Sciatic nerve (tissue), 2 donors: ENCODE results near the gene CLCN7. TPM values are rescaled to one million over a fixed set of nuclear protein-coding genes. Genes with fewer than 3 reads are reported as not detected.

Experiments used
- ATAC-seq: fragments of 200-7000 bp; cut with Tn5 transposase; one replicate; pipeline ENCODE4 v1.9.1; 2020; ENCODE audit warnings: mild to moderate bottlenecking, moderate library complexity
- DNase-seq: peaks from one replicate; pipeline ENCODE4 v3.0.0-alpha.2; 2020; ENCODE audit warnings: low spot score
- intact Hi-C: fragments of 100-400 bp; cut with DNase I; formaldehyde crosslinking; loops from one replicate; pipeline ENCODE4 v1.14.2; 2022
- total RNA-seq: library from RNA; stranded (reverse); fragmentation: NEBNext Ultra II Directional; extraction: Animal tissue kit (Norgen Biotek cat#: 25700); gene quantifications from one replicate; pipeline ENCODE4 v1.2.1, GENCODE V29; 2021
- donor health status: DM: no; HTN: no; CAD: no.
- donor health status: DM: no; HTN: no; CAD: no.

CLCN7 gene
- total RNA-seq, 1 donor from 2014 or later = 67.0 TPM

DNA sequence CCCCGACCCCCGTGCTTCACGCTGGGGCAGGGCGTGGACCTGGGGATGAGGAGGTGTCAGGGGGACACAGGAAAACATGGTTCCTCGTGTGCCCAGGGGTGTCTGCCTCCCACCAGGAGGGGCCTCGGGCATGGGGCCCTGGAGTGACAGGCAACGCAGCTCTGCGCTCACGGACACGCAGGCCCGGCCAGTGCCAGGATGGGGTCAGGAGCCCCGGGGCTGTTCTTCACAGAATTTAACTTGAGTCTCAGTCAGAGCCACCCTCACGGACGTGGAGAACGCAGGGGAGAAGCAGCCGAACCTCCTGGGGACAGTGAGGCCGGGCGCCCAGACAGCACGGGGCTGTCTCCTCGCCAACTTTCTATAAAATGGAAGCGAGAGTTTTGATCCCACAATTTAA is 77.0 kb downstream of the CLCN7 start:
- DNase-seq (no peak), ATAC-seq (no peak)
- intact Hi-C loops = no loop called here

GRCh38 chr16:1395444-1396031 is 79.3 kb downstream of the CLCN7 start:
- DNase-seq (no peak), ATAC-seq (no peak)
- intact Hi-C loops = no loop called here

Other genes starting within 250 kb of the CLCN7 start
- gene TPSG1, start 249.8 kb downstream of the CLCN7 start, total RNA-seq = 0.45 TPM
- gene TPSB2, start 244.8 kb downstream of the CLCN7 start, total RNA-seq = 18.5 TPM
- gene TPSAB1, start 234.3 kb downstream of the CLCN7 start, total RNA-seq = 11.5 TPM
- 0.27 TPM for gene TPSD1, start 219.0 kb downstream of the CLCN7 start, total RNA-seq
- gene UBE2I, start 165.4 kb downstream of the CLCN7 start, total RNA-seq = 95.7 TPM
- 3.9 TPM for gene BAIAP3, start 141.4 kb downstream of the CLCN7 start, total RNA-seq
- gene TSR3, start 123.2 kb downstream of the CLCN7 start, total RNA-seq = 35.8 TPM
- 82.2 TPM for gene GNPTG, start 123.1 kb downstream of the CLCN7 start, total RNA-seq
- 45.5 TPM for gene UNKL, start 60.3 kb downstream of the CLCN7 start, total RNA-seq
- gene UQCC4, start 54.3 kb downstream of the CLCN7 start, total RNA-seq = 7.3 TPM
- not detected for gene PERCC1, start 44.0 kb downstream of the CLCN7 start, total RNA-seq
- gene CCDC154, start 30.5 kb downstream of the CLCN7 start, total RNA-seq = 3.3 TPM
- not detected for gene PTX4, start 13.9 kb upstream of the CLCN7 start, total RNA-seq
- 27.9 TPM for gene TELO2, start 18.3 kb upstream of the CLCN7 start, total RNA-seq
- gene TMEM204, start 58.6 kb upstream of the CLCN7 start, total RNA-seq = 20.4 TPM
- gene IFT140, start 137.0 kb upstream of the CLCN7 start, total RNA-seq = 29.2 TPM
- 26.1 TPM for gene CRAMP1, start 137.3 kb upstream of the CLCN7 start, total RNA-seq
- gene JPT2, start 203.3 kb upstream of the CLCN7 start, total RNA-seq = 26.0 TPM
- 93.3 TPM for gene MAPK8IP3, start 231.2 kb upstream of the CLCN7 start, total RNA-seq